ENCODE measurements around the gene HECW1. TPM values are rescaled to one million over a fixed set of nuclear protein-coding genes. Genes with fewer than 3 reads are reported as not detected.

HECW1 gene
- total and polyA plus RNA-seq, 2 donors (not counting 1 experiment from before 2014, with no cell fraction given) = not detected

DNA sequence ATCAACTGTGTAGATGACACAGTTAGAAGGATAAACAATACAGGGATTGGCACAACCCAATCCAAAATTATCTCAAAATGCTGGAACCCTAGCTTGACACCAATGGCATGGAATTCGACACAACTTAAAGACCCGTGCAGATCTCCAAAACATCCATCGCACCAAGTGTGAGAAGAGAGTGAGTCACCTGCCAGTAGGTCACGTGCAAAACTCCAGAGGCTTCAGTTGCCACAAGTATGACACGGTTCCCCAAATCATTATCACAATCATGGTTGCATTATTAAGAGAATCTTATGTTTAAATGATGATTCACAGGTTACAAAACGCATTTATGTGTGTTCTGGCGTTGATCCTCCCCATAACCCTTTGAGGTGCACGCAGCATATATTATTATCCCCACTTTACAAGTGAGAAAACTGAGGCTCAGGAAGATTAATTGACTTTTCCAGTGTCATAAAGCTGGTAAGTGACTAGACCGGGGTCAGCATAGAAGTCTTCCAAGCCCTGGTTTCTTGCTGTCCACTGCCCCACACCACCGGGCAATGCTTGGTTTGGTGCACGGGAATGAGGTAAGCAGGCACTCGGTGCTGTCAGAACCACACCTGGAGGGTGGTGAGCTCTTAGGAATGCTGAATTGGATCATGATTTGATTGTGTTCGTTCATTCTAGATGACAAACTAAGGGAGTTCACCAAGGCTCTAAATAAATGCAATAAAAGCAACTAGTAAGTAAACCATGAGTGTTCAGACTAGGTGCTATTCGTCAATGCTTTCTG, 446.9 kb downstream of the HECW1 start:
- H3K27me3 ChIP-seq (replicated peaks in 1 of 4; ENCODE audit: control extremely low read depth in 1 of 4, control insufficient read depth in 3 of 4, insufficient read depth in 4 of 4, low read length in 3 of 4) = peaks cover 0 to 9% (median 6%) of the 10 kb centered on the region in 4 experiments
- no peaks in the 10 kb centered on the region for H3K79me2 ChIP-seq (ENCODE audit: control insufficient read depth, insufficient read depth, low read length)
- no peak overlapping the region for H3K27ac ChIP-seq (ENCODE audit: low read length in 2 of 2)
- no peaks in the 10 kb centered on the region for H3K4me1 ChIP-seq (ENCODE audit: control insufficient read depth in 2 of 2, insufficient read depth in 2 of 2, low read length in 2 of 2)
- no peak overlapping the region for H3K9ac ChIP-seq (ENCODE audit: low read length)
- no peak for ATAC-seq (ENCODE audit: low read depth)
- Mint-ChIP-seq H3K27me3 (peaks cover 55% of the 10 kb centered on the region), H3K9me3 (ENCODE audit: insufficient read depth) (no peaks in the 10 kb centered on the region), H3K27ac (no peak overlapping the region), H3K4me3 (no peak overlapping the region), H3K4me1 (no peaks in the 10 kb centered on the region)
- H3K9me3 ChIP-seq (ENCODE audit: control extremely low read depth in 1 of 3, control insufficient read depth in 2 of 3, insufficient read depth in 1 of 3, low read length in 2 of 3) = no peaks in the 10 kb centered on the region
- intact Hi-C loops (cut with micrococcal nuclease) = no loop called here
- no peaks in the 10 kb centered on the region for H3K36me3 ChIP-seq (replicated peaks in 1 of 2; ENCODE audit: control extremely low read depth in 1 of 2, control insufficient read depth in 1 of 2, extremely low read depth in 1 of 2, insufficient read depth in 2 of 2, low read length in 1 of 2)
- no peak overlapping the region for H3K4me2 ChIP-seq (replicated peaks; ENCODE audit: low read depth, low read length, poor library complexity, severe bottlenecking)
- ChIA-PET CTCF (interaction anchor here (0.8 kb wide), 1 partner anchor 120 kb away, joined by 3 read pairs; no protein-coding TSS in a partner anchor), POLR2A (no interaction called here)
- H2AFZ ChIP-seq (ENCODE audit: insufficient read depth, low read depth, low read length, poor library complexity, severe bottlenecking) = no peak overlapping the region
- no peaks in the 10 kb centered on the region for H4K20me1 ChIP-seq (ENCODE audit: control insufficient read depth, insufficient read depth, low read length, poor library complexity, severe bottlenecking)
- WGBS (ENCODE audit: insufficient coverage) = 97% methylated on average over 3 of the region's 14 CpGs
- DNase-seq = no peak
- no peak for TF ChIP-seq EZH2 (IDR thresholded peaks at IDR 0.05; ENCODE audit: borderline replicate concordance, insufficient read depth, low read depth, low read length, poor library complexity, severe bottlenecking)
- TF ChIP-seq, protein P1, sequence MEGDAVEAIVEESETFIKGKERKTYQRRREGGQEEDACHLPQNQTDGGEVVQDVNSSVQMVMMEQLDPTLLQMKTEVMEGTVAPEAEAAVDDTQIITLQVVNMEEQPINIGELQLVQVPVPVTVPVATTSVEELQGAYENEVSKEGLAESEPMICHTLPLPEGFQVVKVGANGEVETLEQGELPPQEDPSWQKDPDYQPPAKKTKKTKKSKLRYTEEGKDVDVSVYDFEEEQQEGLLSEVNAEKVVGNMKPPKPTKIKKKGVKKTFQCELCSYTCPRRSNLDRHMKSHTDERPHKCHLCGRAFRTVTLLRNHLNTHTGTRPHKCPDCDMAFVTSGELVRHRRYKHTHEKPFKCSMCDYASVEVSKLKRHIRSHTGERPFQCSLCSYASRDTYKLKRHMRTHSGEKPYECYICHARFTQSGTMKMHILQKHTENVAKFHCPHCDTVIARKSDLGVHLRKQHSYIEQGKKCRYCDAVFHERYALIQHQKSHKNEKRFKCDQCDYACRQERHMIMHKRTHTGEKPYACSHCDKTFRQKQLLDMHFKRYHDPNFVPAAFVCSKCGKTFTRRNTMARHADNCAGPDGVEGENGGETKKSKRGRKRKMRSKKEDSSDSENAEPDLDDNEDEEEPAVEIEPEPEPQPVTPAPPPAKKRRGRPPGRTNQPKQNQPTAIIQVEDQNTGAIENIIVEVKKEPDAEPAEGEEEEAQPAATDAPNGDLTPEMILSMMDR (IDR thresholded peaks at IDR 0.05) = no peak
- no peak overlapping the region for H3K4me3 ChIP-seq (ENCODE audit: control extremely low read depth in 1 of 5, extremely low read depth in 1 of 5, insufficient read depth in 1 of 5, low read depth in 2 of 5, low read length in 4 of 5)

DNA sequence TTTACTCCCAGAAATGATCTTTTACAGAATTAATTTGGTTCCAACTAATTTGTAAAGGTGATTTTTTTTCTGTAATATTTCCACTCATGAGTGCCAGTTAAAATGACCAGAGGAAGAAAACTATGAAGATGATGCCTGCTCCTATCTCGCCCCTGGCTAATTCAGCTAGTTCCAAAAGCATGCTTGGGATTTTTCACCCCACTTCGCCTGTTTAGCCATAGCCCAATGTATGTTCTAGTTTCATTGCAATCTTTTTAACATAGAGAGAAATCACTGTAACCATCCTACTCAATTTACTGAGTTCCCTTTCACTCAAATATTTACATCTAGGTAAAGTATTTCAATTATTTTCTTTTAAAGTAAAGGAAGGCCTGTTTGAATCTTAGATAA, 447.5 kb downstream of the HECW1 start:
- TF ChIP-seq, protein P1 (IDR thresholded peaks at IDR 0.05) = no peak
- TF ChIP-seq EZH2 (IDR thresholded peaks at IDR 0.05; ENCODE audit: borderline replicate concordance, insufficient read depth, low read depth, low read length, poor library complexity, severe bottlenecking) = no peak
- no peaks in the 10 kb centered on the region for H3K9me3 ChIP-seq (ENCODE audit: control extremely low read depth in 1 of 3, control insufficient read depth in 2 of 3, insufficient read depth in 1 of 3, low read length in 2 of 3)
- no peaks in the 10 kb centered on the region for H3K4me1 Mint-ChIP-seq
- ChIA-PET POLR2A (no interaction called here), CTCF (interaction anchor here (0.8 kb wide), 1 partner anchor 120 kb away, joined by 3 read pairs; no protein-coding TSS in a partner anchor)
- no peak overlapping the region for H3K4me2 ChIP-seq (replicated peaks; ENCODE audit: low read depth, low read length, poor library complexity, severe bottlenecking)
- DNase-seq (no peak), ATAC-seq (ENCODE audit: low read depth) (no peak)
- no peaks in the 10 kb centered on the region for H3K79me2 ChIP-seq (ENCODE audit: control insufficient read depth, insufficient read depth, low read length)
- no peaks in the 10 kb centered on the region for H4K20me1 ChIP-seq (ENCODE audit: control insufficient read depth, insufficient read depth, low read length, poor library complexity, severe bottlenecking)
- H2AFZ ChIP-seq (ENCODE audit: insufficient read depth, low read depth, low read length, poor library complexity, severe bottlenecking) = no peak overlapping the region
- no peak overlapping the region for H3K9ac ChIP-seq (ENCODE audit: low read length)
- H3K36me3 ChIP-seq (replicated peaks in 1 of 2; ENCODE audit: control extremely low read depth in 1 of 2, control insufficient read depth in 1 of 2, extremely low read depth in 1 of 2, insufficient read depth in 2 of 2, low read length in 1 of 2) = no peaks in the 10 kb centered on the region
- H3K27me3 Mint-ChIP-seq = peaks cover 52% of the 10 kb centered on the region
- no peak overlapping the region for H3K27ac Mint-ChIP-seq
- intact Hi-C loops (cut with micrococcal nuclease) = no loop called here
- H3K27me3 ChIP-seq (replicated peaks in 1 of 4; ENCODE audit: control extremely low read depth in 1 of 4, control insufficient read depth in 3 of 4, insufficient read depth in 4 of 4, low read length in 3 of 4) = peaks cover 0 to 9% (median 6%) of the 10 kb centered on the region in 4 experiments
- WGBS (ENCODE audit: insufficient coverage) = no CpG with 5 or more reads among the region's 2 CpGs
- no peaks in the 10 kb centered on the region for H3K4me1 ChIP-seq (ENCODE audit: control insufficient read depth in 2 of 2, insufficient read depth in 2 of 2, low read length in 2 of 2)
- H3K9me3 Mint-ChIP-seq (ENCODE audit: insufficient read depth) = no peaks in the 10 kb centered on the region
- H3K4me3 Mint-ChIP-seq = no peak overlapping the region
- H3K4me3 ChIP-seq (ENCODE audit: control extremely low read depth in 1 of 5, extremely low read depth in 1 of 5, insufficient read depth in 1 of 5, low read depth in 2 of 5, low read length in 4 of 5) = no peak overlapping the region
- H3K27ac ChIP-seq (ENCODE audit: low read length in 2 of 2) = no peak overlapping the region

All from B cell (primary cell).